Tibial nerve (tissue), 3 donors: ENCODE measurements around the gene INPP5B.

Experiments
- POLR2A ChIP-seq, 2 donors: fragments of 450-650 bp; IDR thresholded peaks; one replicate each; pipeline ENCODE4 v1.6.1; 2017; ENCODE audit warnings: antibody characterized with exemption in 2 of 2, mild to moderate bottlenecking in 2 of 2, moderate library complexity in 2 of 2
- TF ChIP-seq, protein P1 (sequence below), 5 experiments: fragments of 200-600 bp in 3 of 5; fragments of 450-650 bp in 2 of 5; sonication (generic) in 3 of 5; IDR thresholded peaks; one replicate each; pipeline ENCODE4 v1.5.1; 2016 to 2019; ENCODE audit warnings: antibody characterized with exemption in 5 of 5, mild to moderate bottlenecking in 3 of 5, moderate library complexity in 2 of 5

DNA sequence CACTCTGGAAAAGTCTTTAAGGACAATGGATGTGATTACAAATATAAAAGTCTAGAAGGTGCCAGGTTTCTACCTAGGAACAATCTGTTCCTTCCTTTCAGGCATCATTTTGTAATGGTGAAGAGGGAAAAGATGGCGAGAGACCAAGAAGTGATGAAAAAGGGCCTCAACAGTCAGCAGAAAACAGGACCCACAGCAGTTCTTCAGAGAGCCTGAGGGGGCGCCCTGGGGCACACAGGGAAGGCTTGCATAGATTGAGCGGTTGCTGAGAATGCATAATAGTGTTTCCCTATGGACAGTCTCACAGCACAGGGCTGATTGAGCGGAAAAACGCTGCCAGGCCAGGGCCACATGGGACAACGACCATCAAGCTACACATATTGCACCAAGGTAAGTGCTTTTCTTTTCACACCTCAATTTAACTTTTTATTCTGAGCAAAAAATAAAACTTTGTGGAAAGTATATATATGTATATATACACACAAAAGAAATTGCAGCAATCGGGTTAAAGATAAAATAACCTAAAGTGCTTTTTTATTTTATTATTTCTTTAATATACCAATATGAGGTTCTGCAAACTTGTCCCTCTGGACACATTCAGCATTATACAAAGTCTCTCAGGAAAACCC is 135.7 kb downstream of the INPP5B start:
- TF ChIP-seq, protein P1, sequence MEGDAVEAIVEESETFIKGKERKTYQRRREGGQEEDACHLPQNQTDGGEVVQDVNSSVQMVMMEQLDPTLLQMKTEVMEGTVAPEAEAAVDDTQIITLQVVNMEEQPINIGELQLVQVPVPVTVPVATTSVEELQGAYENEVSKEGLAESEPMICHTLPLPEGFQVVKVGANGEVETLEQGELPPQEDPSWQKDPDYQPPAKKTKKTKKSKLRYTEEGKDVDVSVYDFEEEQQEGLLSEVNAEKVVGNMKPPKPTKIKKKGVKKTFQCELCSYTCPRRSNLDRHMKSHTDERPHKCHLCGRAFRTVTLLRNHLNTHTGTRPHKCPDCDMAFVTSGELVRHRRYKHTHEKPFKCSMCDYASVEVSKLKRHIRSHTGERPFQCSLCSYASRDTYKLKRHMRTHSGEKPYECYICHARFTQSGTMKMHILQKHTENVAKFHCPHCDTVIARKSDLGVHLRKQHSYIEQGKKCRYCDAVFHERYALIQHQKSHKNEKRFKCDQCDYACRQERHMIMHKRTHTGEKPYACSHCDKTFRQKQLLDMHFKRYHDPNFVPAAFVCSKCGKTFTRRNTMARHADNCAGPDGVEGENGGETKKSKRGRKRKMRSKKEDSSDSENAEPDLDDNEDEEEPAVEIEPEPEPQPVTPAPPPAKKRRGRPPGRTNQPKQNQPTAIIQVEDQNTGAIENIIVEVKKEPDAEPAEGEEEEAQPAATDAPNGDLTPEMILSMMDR (IDR thresholded peaks at IDR 0.05): peak; percentile 48 to 76 (median 61)
- no peak for TF ChIP-seq POLR2A (IDR thresholded peaks at IDR 0.05)
